GM20431 (cell line): ENCODE data around the gene MAP6.

Experiments used
- in situ Hi-C: fragments of 300-500 bp; cut with MseI, MboI; formaldehyde crosslinking; loops from one replicate; pipeline ENCODE4 v1.15.0; 2020; ENCODE audit warnings: low sequenced_read_pairs; ENCODE audit not compliant: unreplicated experiment

The MAP6 gene

GRCh38 chr11:75576017-75576416 is 92.8 kb downstream of the MAP6 start:
- in situ Hi-C loops: no loop called here

- in situ Hi-C loops: no loop called here
Measured at GRCh38 chr11:75574698-75575602, 93.9 kb downstream of the MAP6 start.

GRCh38 chr11:75572744-75573143 is 96.1 kb downstream of the MAP6 start:
- in situ Hi-C loops: no loop called here

- in situ Hi-C loops: no loop called here
Measured at GRCh38 chr11:75571625-75572024, 97.2 kb downstream of the MAP6 start.

- in situ Hi-C loops: no loop called here
Measured at GRCh38 chr11:75570559-75571139, 98.2 kb downstream of the MAP6 start.

- in situ Hi-C loops: no loop called here
Measured at GRCh38 chr11:75568616-75569219, 100.1 kb downstream of the MAP6 start.

- in situ Hi-C loops: no loop called here
Measured at GRCh38 chr11:75567971-75568370, 100.9 kb downstream of the MAP6 start.

- in situ Hi-C loops: no loop called here
Measured at GRCh38 chr11:75566763-75567279, 102.0 kb downstream of the MAP6 start.

- in situ Hi-C loops: no loop called here
Measured at GRCh38 chr11:75565916-75566762, 102.7 kb downstream of the MAP6 start.

GRCh38 chr11:75565221-75565814 is 103.5 kb downstream of the MAP6 start:
- in situ Hi-C loops: no loop called here

- in situ Hi-C loops: no loop called here
Measured at GRCh38 chr11:75563978-75564552, 104.8 kb downstream of the MAP6 start.

GRCh38 chr11:75563501-75563977 is 105.3 kb downstream of the MAP6 start:
- in situ Hi-C loops: no loop called here

GRCh38 chr11:75562836-75563484 is 105.9 kb downstream of the MAP6 start:
- in situ Hi-C loops: no loop called here

- in situ Hi-C loops: no loop called here
Measured at GRCh38 chr11:75562048-75562835, 106.6 kb downstream of the MAP6 start, which contains the start of gene SERPINH1. Gene SERPINH1, plus strand, starts transcription at chr11:75562253. Its CDS starts 4,097 bp downstream, at chr11:75566350.

GRCh38 chr11:75561426-75562047 is 107.3 kb downstream of the MAP6 start:
- in situ Hi-C loops: no loop called here

GRCh38 chr11:75560644-75561043 is 108.2 kb downstream of the MAP6 start:
- in situ Hi-C loops: no loop called here
